K562 (cell line): Measurements from ENCODE around the gene XRN2.

Source experiments
- SMC3 ChIP-seq: conservative IDR thresholded peaks from 2 replicates; pipeline ENCODE4 v1.6.1; 2011; ENCODE audit warnings: low read depth, low read length, improper control_type of control experiment; ENCODE audit not compliant: insufficient read depth
- ZNF282 ChIP-seq: sonication (generic); formaldehyde crosslinking; IDR thresholded peaks from 2 replicates; pipeline ENCODE4 v1.8.1; 2023; ENCODE audit warnings: missing genetic modification reagents

- TF ChIP-seq ZNF282 (CRISPR knock-in tag) (no peak), SMC3 (no peak)
Observed at GRCh38 chr20:21358737-21359136, 55.6 kb downstream of the XRN2 start.
